A673 (cell line): ENCODE results near the gene GARIN1A. TPM values are rescaled to one million over a fixed set of nuclear protein-coding genes. Genes with fewer than 3 reads are reported as not detected.
"Not testable (repeated sequence)": the region's sequence is repeated elsewhere in the genome, so short reads cannot be mapped to it uniquely, and the experiment has no call there.

Source experiments
- Bru-seq: library from RNA; stranded (reverse); fragments of 400-500 nt; gene quantifications from one replicate; lab custom pipeline; 2021; lab: Mats Ljungman, UMichigan
- BruChase-seq, 2 experiments: library from RNA; stranded (reverse); fragments of 400-500 nt; gene quantifications; one replicate each; lab custom pipeline; 2021; lab: Mats Ljungman, UMichigan
- BruUV-seq: library from RNA; stranded (reverse); fragments of 400-500 nt; replicated peaks from 2 replicates; lab custom pipeline; 2021; lab: Mats Ljungman, UMichigan
- CTCF ChIA-PET: fragments of 300-600 bp; sonication (Branson Sonifier 250); formaldehyde crosslinking; loops from one replicate; lab custom pipeline; 2022; ENCODE audit warnings: antibody characterized with exemption; lab: Charles Lee
- POLR2A ChIA-PET: fragments of 300-600 bp; sonication (Branson Sonifier 250); formaldehyde crosslinking; loops from one replicate; lab custom pipeline; 2022; ENCODE audit warnings: antibody characterized with exemption; ENCODE audit not compliant: low non-redundant PET; lab: Charles Lee
- DNase-seq: peaks from one replicate; pipeline ENCODE4 v3.0.0-alpha.2; 2015; ENCODE audit warnings: low spot score
- H3K27ac ChIP-seq: fragments of 200-600 bp; sonication (generic); 2 replicates; pipeline ENCODE4 v1.5.1; 2016; ENCODE audit warnings: mixed run types, low read depth, mild to moderate bottlenecking, mixed read lengths, antibody characterized with exemption, low read length; ENCODE audit not compliant: poor library complexity, severe bottlenecking
- H3K27me3 ChIP-seq: fragments of 200-600 bp; sonication (generic); replicated peaks from 2 replicates; pipeline ENCODE4 v1.6.1; 2017; ENCODE audit warnings: mixed run types, low read depth, mild to moderate bottlenecking, mixed read lengths, antibody characterized with exemption, low read length; ENCODE audit not compliant: insufficient read depth, poor library complexity
- H3K36me3 ChIP-seq: fragments of 200-600 bp; sonication (generic); 2 replicates; pipeline ENCODE4 v1.6.1; 2016; ENCODE audit warnings: mixed run types, mild to moderate bottlenecking, mixed read lengths, antibody characterized with exemption, low read length; ENCODE audit not compliant: insufficient read depth, poor library complexity, severe bottlenecking
- H3K4me1 ChIP-seq: fragments of 200-600 bp; sonication (generic); 2 replicates; pipeline ENCODE4 v1.6.1; 2017; ENCODE audit warnings: mixed run types, mild to moderate bottlenecking, mixed read lengths, antibody characterized with exemption, low read length; ENCODE audit not compliant: insufficient read depth, poor library complexity, severe bottlenecking
- H3K4me3 ChIP-seq: fragments of 200-600 bp; sonication (generic); 2 replicates; pipeline ENCODE4 v1.5.1; 2016; ENCODE audit warnings: low read depth, mixed run types, mild to moderate bottlenecking, mixed read lengths, low read length; ENCODE audit not compliant: poor library complexity, severe bottlenecking
- H3K9me3 ChIP-seq: fragments of 200-600 bp; sonication (generic); 2 replicates; pipeline ENCODE4 v1.6.1; 2016; ENCODE audit warnings: mixed run types, low read depth, mild to moderate bottlenecking, mixed read lengths, antibody characterized with exemption, low read length; ENCODE audit not compliant: poor library complexity, severe bottlenecking
- CTCF ChIP-seq: fragments of 300-800, 200-600 bp; sonication (generic); conservative IDR thresholded peaks from 2 replicates; pipeline ENCODE4 v1.5.1; 2017; ENCODE audit warnings: low read depth, mild to moderate bottlenecking, antibody characterized with exemption, low read length, moderate library complexity, mixed read lengths
- EZH2 ChIP-seq: fragments of 200-600 bp; sonication (generic); IDR thresholded peaks from 2 replicates; pipeline ENCODE4 v1.6.1; 2017; ENCODE audit warnings: borderline replicate concordance, low read depth, mild to moderate bottlenecking, mixed read lengths, antibody characterized with exemption, low read length; ENCODE audit not compliant: poor library complexity, severe bottlenecking
- intact Hi-C: fragments of 100-400 bp; cut with micrococcal nuclease; formaldehyde crosslinking; loops from one replicate; pipeline ENCODE4 v1.10.0; 2022; ENCODE audit not compliant: unreplicated experiment
- long read RNA-seq: library from polyadenylated mRNA; stranded (forward); transcript quantifications from one replicate; pipeline ENCODE4 v2.0.0, GENCODE V29; 2022
- total RNA-seq: library from RNA; stranded (reverse); gene quantifications from 2 replicates; pipeline ENCODE4 v1.2.3, GENCODE V29; 2021

GARIN1A gene
- total RNA-seq (1.8 and 2.2 TPM in 2 replicates), Bru-seq, nascent RNA (percentile 57 among the genes with signal in this experiment), BruChase-seq, experiment 1, labeled RNA remaining after a 2-hour chase (percentile 55 among the genes with signal in this experiment), BruChase-seq, experiment 2, labeled RNA remaining after a 6-hour chase (percentile 72 among the genes with signal in this experiment)
- long read RNA-seq: 0 reads

GRCh38 chr7:128671992-128672391 lies at the start of gene GARIN1A:
TSS of gene GARIN1A (plus strand) at chr7:128672292. CDS start at chr7:128672398, 106 bp downstream.
- Histone ChIP-seq H3K4me1 (no peaks in the 10 kb centered on the region), H3K4me3 (no peak within 1 kb of the TSS), H3K27me3 (no peaks in the 10 kb centered on the region), H3K9me3 (no peaks in the 10 kb centered on the region), H3K36me3 (no peaks in the 10 kb centered on the region), H3K27ac (no peak within 1 kb of the TSS)
- ChIA-PET POLR2A (interaction anchor here (0.6 kb wide), 1 partner anchor 798 kb away, joined by 3 read pairs; no protein-coding TSS in a partner anchor), CTCF (no interaction called here)
- no peak for DNase-seq
- no peak for TF ChIP-seq EZH2
- no peak for TF ChIP-seq CTCF
- intact Hi-C loops: loop anchor here (10.0 kb wide), 1 partner anchor 247 kb away; no protein-coding TSS in a partner anchor
- BruUV-seq: no TSS peak

DNA sequence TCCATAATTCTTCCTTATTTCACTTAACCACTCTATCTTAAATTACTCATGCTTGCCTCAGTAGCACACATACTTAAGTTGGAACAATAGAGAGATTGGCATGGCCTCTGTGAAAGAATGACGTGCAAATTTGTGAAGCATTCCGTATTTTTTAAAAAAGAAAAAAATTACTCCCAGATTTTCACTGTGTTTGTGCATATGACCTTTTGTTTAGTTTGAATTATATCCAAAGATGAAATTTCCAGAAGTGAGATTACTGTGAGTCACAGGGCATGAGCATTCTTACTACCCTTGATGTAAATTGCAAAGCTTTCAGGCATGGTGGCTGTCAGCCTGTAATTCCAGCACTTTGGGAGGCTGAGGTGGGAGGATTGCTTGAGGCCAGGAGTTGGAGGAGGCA lies 45.0 kb upstream of the GARIN1A start:
- POLR2A ChIA-PET, H3K27ac ChIP-seq, intact Hi-C loops: not testable (repeated sequence)

DNA sequence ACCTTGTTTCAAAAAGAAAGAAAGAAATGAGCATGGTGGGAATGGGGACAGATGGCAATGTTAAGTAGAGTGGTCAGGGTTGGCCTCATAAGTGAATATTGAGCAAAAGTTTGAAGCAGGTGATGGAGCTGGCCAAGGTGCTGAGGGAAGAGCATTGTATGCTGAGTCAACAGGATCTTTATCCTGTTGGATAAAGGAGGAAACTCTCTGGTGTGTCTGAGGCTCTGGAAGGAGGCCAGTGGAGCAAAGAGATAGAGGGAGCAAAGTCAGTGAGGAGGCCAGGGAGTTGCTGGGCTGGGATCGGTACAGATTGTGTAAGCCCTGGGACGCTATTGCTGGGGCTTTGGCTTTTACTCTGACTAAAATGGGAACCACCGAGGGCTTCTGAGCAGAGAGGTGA lies 38.2 kb upstream of the GARIN1A start:
- H3K27ac ChIP-seq, DNase-seq, CTCF ChIA-PET, H3K4me1 ChIP-seq, H3K36me3 ChIP-seq, intact Hi-C loops, H3K9me3 ChIP-seq, BruUV-seq, H3K4me3 ChIP-seq, POLR2A ChIA-PET, H3K27me3 ChIP-seq: not testable (repeated sequence)

More for the DNA sequence above, 45.0 kb upstream of the GARIN1A start:
- H3K9me3 ChIP-seq, H3K27me3 ChIP-seq, H3K4me3 ChIP-seq, BruUV-seq, H3K36me3 ChIP-seq, CTCF ChIA-PET, DNase-seq, H3K4me1 ChIP-seq: not testable (repeated sequence)

DNA sequence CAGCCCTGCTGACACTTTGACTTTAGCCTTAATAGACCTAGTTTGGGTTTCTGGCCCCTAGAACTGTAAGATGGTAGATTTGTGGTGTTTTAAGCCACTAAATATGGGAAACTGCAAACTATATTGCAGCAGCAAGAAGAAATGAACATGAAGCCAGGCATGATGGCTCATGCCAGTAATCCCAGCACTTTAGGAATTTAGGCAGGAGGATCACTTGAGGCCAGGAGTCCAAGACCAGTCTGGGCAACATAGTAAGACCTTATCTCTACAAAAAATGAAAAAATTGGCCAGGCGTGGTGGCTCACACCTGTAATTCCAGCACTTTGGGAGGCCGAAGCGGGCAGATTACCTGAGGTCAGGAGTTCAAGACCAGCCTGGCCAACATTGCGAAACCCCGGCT lies 26.9 kb upstream of the GARIN1A start:
- H3K9me3 ChIP-seq, H3K36me3 ChIP-seq, intact Hi-C loops, BruUV-seq, POLR2A ChIA-PET, H3K4me1 ChIP-seq, H3K4me3 ChIP-seq, CTCF ChIA-PET, H3K27ac ChIP-seq, DNase-seq, H3K27me3 ChIP-seq: not testable (repeated sequence)

DNA sequence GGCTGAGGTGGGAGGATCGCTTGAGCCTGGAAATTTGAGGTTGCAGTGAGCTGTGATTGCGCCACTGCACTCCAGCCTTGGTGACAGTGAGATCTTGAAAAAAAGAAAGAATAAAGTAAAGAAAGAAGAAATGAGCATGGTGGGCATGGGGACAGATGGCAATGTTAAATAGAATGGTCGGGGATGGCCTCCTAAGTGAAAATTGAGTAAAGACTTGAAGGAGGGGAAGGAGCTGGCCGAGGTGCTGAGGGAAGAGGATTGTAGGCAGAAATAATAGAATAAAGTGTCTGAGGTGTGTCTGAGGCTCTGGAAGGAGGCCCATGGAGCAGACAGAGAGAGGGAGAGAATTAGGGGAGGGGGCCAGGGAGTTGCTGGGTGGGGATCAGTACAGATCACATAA lies 26.2 kb upstream of the GARIN1A start:
- DNase-seq, H3K4me1 ChIP-seq, POLR2A ChIA-PET, intact Hi-C loops, H3K27ac ChIP-seq, CTCF ChIA-PET, H3K4me3 ChIP-seq, H3K36me3 ChIP-seq, H3K27me3 ChIP-seq, H3K9me3 ChIP-seq, BruUV-seq: not testable (repeated sequence)

DNA sequence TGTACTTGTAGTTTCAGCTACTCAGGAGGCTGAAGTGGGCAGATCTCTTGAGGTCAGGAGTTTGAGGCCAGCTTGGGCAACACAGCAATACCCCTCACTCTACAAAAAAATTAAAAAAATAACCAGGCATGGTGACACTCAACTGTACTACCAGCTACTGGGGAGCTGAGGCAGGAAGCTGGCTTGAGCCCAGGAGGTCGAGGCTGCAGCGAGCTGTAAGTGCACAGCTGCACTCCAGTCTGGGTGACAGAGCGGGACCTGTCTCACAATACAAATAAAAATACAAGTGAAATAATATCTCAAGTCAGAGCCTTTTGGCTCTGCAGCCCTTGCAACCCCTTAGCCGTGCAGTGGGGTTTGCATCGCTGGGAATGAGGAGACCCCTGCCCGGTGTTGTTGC lies 25.2 kb upstream of the GARIN1A start:
- DNase-seq, H3K36me3 ChIP-seq, H3K4me3 ChIP-seq, POLR2A ChIA-PET, intact Hi-C loops, CTCF ChIA-PET, H3K27me3 ChIP-seq, H3K9me3 ChIP-seq, H3K27ac ChIP-seq, BruUV-seq, H3K4me1 ChIP-seq: not testable (repeated sequence)

GRCh38 chr7:128651096-128651495 lies 21.0 kb upstream of the GARIN1A start:
- H3K4me3 ChIP-seq, H3K27me3 ChIP-seq, BruUV-seq, CTCF ChIA-PET, DNase-seq, H3K27ac ChIP-seq, H3K4me1 ChIP-seq, H3K36me3 ChIP-seq, H3K9me3 ChIP-seq, POLR2A ChIA-PET, intact Hi-C loops: not testable (repeated sequence)
